SK-N-SH (cell line): ENCODE measurements around the gene SMIM28.

Experiments
- CTCF ChIP-seq: fragments of 200-600 bp; sonication (generic); IDR thresholded peaks from 2 replicates; pipeline ENCODE4 v1.6.1; 2017; ENCODE audit warnings: antibody characterized with exemption, mild to moderate bottlenecking, moderate library complexity
- POLR2AphosphoS5 ChIP-seq: IDR thresholded peaks from 2 replicates; pipeline ENCODE4 v1.6.1; 2012; ENCODE audit warnings: low read depth, low read length
- RFX5 ChIP-seq: IDR thresholded peaks from 2 replicates; pipeline ENCODE4 v1.6.1; 2012; ENCODE audit warnings: mild to moderate bottlenecking, improper control_type of control experiment, low read length
- SIN3A ChIP-seq: IDR thresholded peaks from 2 replicates; pipeline ENCODE4 v1.6.1; 2012; ENCODE audit warnings: low read depth, mild to moderate bottlenecking, low read length, moderate library complexity, borderline replicate concordance
- USF2 ChIP-seq: fragments of 150-350 bp; IDR thresholded peaks from 2 replicates; pipeline ENCODE4 v1.6.1; 2017; ENCODE audit warnings: antibody characterized with exemption, low read length, low read depth, borderline replicate concordance

DNA sequence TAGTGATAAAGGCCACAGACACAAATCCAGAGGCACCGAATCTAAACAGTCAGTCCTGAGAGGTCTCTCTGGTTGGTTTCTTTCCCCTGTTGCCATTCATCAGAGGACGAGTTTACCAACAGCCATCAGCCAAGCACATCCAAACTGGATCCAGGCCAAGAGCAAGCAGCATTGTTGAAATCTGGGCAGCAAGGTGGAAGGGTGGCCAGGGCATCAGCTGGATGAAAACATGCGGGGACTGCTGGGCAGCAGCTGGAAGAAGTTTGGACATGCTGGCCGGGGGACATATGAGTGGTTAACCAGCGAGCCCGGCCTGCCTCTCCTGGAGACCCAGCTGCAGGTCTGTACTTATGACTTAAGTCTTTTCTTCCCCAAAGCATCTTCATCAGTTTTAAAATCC is at the start of gene SMIM28:
- TF ChIP-seq POLR2AphosphoS5 (no peak), CTCF (no peak), USF2 (no peak), RFX5 (no peak), SIN3A (no peak)
